Activated naive CD8-positive, alpha-beta T cell treated with anti-CD3 and anti-CD28 coated beads, Interleukin-2, amount 10 ng/mL, durations not matched to agents 7 days and 5 days (primary cell): ENCODE data around the gene GNAS. TPM values are rescaled to one million over a fixed set of nuclear protein-coding genes. Genes with fewer than 3 reads are reported as not detected.

Experiments
- ATAC-seq: fragments of 150-1000 bp; cut with Tn5 transposase; one replicate; pipeline ENCODE4 v1.10.0; 2021; ENCODE audit warnings: low read depth, moderate library complexity
- POLR2A ChIA-PET: fragments of 350-600 bp; sonication (Branson Sonifier 250); formaldehyde crosslinking; loops from one replicate; lab custom pipeline; 2021; ENCODE audit warnings: antibody characterized with exemption; lab: Charles Lee
- DNase-seq: peaks from one replicate; pipeline ENCODE4 v3.0.0; 2021
- H3K27ac Mint-ChIP-seq: one replicate; pipeline ENCODE4 v1.8.0; 2022; ENCODE audit warnings: mild to moderate bottlenecking, mixed read lengths
- H3K27me3 Mint-ChIP-seq: one replicate; pipeline ENCODE4 v1.8.0; 2022; ENCODE audit warnings: mild to moderate bottlenecking, moderate library complexity, mixed read lengths
- H3K36me3 Mint-ChIP-seq: one replicate; pipeline ENCODE4 v1.8.0; 2021; ENCODE audit warnings: mild to moderate bottlenecking, mixed read lengths
- H3K4me1 Mint-ChIP-seq: one replicate; pipeline ENCODE4 v1.8.0; 2021; ENCODE audit warnings: mixed read lengths
- H3K4me3 Mint-ChIP-seq: one replicate; pipeline ENCODE4 v1.8.0; 2022; ENCODE audit warnings: mild to moderate bottlenecking, moderate library complexity, mixed read lengths
- H3K9me3 Mint-ChIP-seq: one replicate; pipeline ENCODE4 v1.8.0; 2021; ENCODE audit warnings: mixed read lengths
- total RNA-seq, 2 experiments: library from RNA; stranded (reverse); gene quantifications; one replicate each; pipeline ENCODE4 v1.2.3, GENCODE V29; 2021

The GNAS gene
- total RNA-seq, 2 experiments from 2014 or later, result 912 to 979 TPM

GRCh38 chr20:58868795-58869194 lies 16.3 kb downstream of the GNAS start:
- no peak for DNase-seq
- Mint-ChIP-seq H3K4me3 (no peak overlapping the region), H3K27ac (no peak overlapping the region), H3K9me3 (no peaks in the 10 kb centered on the region), H3K36me3 (no peaks in the 10 kb centered on the region), H3K4me1 (peaks cover 17% of the 10 kb centered on the region), H3K27me3 (peaks cover 21% of the 10 kb centered on the region)
- POLR2A ChIA-PET, result no interaction called here
- ATAC-seq, result no peak

- Mint-ChIP-seq H3K27ac (no peak overlapping the region), H3K36me3 (no peaks in the 10 kb centered on the region), H3K4me3 (no peak overlapping the region), H3K4me1 (peaks cover 17% of the 10 kb centered on the region), H3K27me3 (peaks cover 21% of the 10 kb centered on the region), H3K9me3 (no peaks in the 10 kb centered on the region)
- POLR2A ChIA-PET, result interaction anchor here (1.0 kb wide), 1 partner anchor 219 kb away, joined by 4 read pairs; the partner anchor contains the start of gene STX16
- ATAC-seq (no peak), DNase-seq (no peak)
Measured at GRCh38 chr20:58869662-58870227, 17.2 kb downstream of the GNAS start.

GRCh38 chr20:58870293-58871014 lies 17.9 kb downstream of the GNAS start:
- Mint-ChIP-seq H3K4me1 (peaks cover 17% of the 10 kb centered on the region), H3K9me3 (no peaks in the 10 kb centered on the region), H3K4me3 (no peak overlapping the region), H3K27ac (no peak overlapping the region), H3K27me3 (peaks cover 21% of the 10 kb centered on the region), H3K36me3 (no peaks in the 10 kb centered on the region)
- peak; percentile 52 for DNase-seq
- POLR2A ChIA-PET, result interaction anchor here (1.0 kb wide), 1 partner anchor 219 kb away, joined by 4 read pairs; the partner anchor contains the start of gene STX16
- peak; percentile 68 for ATAC-seq

GRCh38 chr20:58871533-58872102 lies 19.1 kb downstream of the GNAS start:
- Mint-ChIP-seq H3K9me3 (no peaks in the 10 kb centered on the region), H3K36me3 (no peaks in the 10 kb centered on the region), H3K4me1 (peaks cover 17% of the 10 kb centered on the region), H3K27ac (no peak overlapping the region), H3K27me3 (peaks cover 21% of the 10 kb centered on the region), H3K4me3 (no peak overlapping the region)
- ATAC-seq (no peak), DNase-seq (no peak)
- POLR2A ChIA-PET, result interaction anchor here (0.6 to 1.3 kb wide), 2 partner anchors 36 to 323 kb away, joined by 3 read pairs; no protein-coding TSS in a partner anchor

- DNase-seq (no peak), ATAC-seq (no peak)
- H3K9me3 Mint-ChIP-seq, result no peaks in the 10 kb centered on the region
- no peaks in the 10 kb centered on the region for H3K36me3 Mint-ChIP-seq
- POLR2A ChIA-PET, result no interaction called here
- H3K27me3 Mint-ChIP-seq, result peaks cover 2% of the 10 kb centered on the region
- no peak overlapping the region for H3K27ac Mint-ChIP-seq
- no peak overlapping the region for H3K4me3 Mint-ChIP-seq
- peaks cover 36% of the 10 kb centered on the region for H3K4me1 Mint-ChIP-seq
Measured at GRCh38 chr20:58874469-58874868, 22.0 kb downstream of the GNAS start.

- POLR2A ChIA-PET, result interaction anchor here (0.6 kb wide), 1 partner anchor 63 kb away, joined by 4 read pairs; no protein-coding TSS in a partner anchor
- H3K9me3 Mint-ChIP-seq, result no peaks in the 10 kb centered on the region
- H3K4me1 Mint-ChIP-seq, result peaks cover 39% of the 10 kb centered on the region
- H3K27me3 Mint-ChIP-seq, result peaks cover 2% of the 10 kb centered on the region
- DNase-seq, result no peak
- no peak overlapping the region for H3K27ac Mint-ChIP-seq
- H3K4me3 Mint-ChIP-seq, result no peak overlapping the region
- no peak for ATAC-seq
- H3K36me3 Mint-ChIP-seq, result no peaks in the 10 kb centered on the region
Measured at GRCh38 chr20:58875111-58875510, 22.6 kb downstream of the GNAS start.

- Mint-ChIP-seq H3K4me1 (peaks cover 38% of the 10 kb centered on the region), H3K27ac (no peak overlapping the region), H3K4me3 (no peak overlapping the region), H3K9me3 (no peaks in the 10 kb centered on the region), H3K36me3 (no peaks in the 10 kb centered on the region), H3K27me3 (peaks cover 2% of the 10 kb centered on the region)
- ATAC-seq (no peak), DNase-seq (no peak)
- POLR2A ChIA-PET, result no interaction called here
Measured at GRCh38 chr20:58875541-58876134, 23.1 kb downstream of the GNAS start.

GRCh38 chr20:58876437-58876836 lies 23.9 kb downstream of the GNAS start:
- POLR2A ChIA-PET, result interaction anchor here (1.1 to 2.2 kb wide), 2 partner anchors 15 to 156 kb away, joined by 5 to 8 read pairs; partner anchors contain the start of gene ATP5F1E
- no peaks in the 10 kb centered on the region for H3K36me3 Mint-ChIP-seq
- peaks cover 35% of the 10 kb centered on the region for H3K4me1 Mint-ChIP-seq
- H3K27me3 Mint-ChIP-seq, result peaks cover under 1% of the 10 kb centered on the region
- no peak overlapping the region for H3K27ac Mint-ChIP-seq
- ATAC-seq (no peak), DNase-seq (no peak)
- no peak overlapping the region for H3K4me3 Mint-ChIP-seq
- no peaks in the 10 kb centered on the region for H3K9me3 Mint-ChIP-seq

GRCh38 chr20:58877050-58877975 lies 24.8 kb downstream of the GNAS start:
- ATAC-seq (peak; percentile 8), DNase-seq (no peak)
- H3K4me3 Mint-ChIP-seq, result peak overlapping the region; percentile 51
- H3K36me3 Mint-ChIP-seq, result no peaks in the 10 kb centered on the region
- H3K27me3 Mint-ChIP-seq, result no peaks in the 10 kb centered on the region
- H3K4me1 Mint-ChIP-seq, result peaks cover 35% of the 10 kb centered on the region
- POLR2A ChIA-PET, result interaction anchor here (1.1 to 2.2 kb wide), 3 partner anchors 11 to 155 kb away, joined by 5 to 8 read pairs (median 5); partner anchors contain the start of gene ATP5F1E
- H3K9me3 Mint-ChIP-seq, result no peaks in the 10 kb centered on the region
- H3K27ac Mint-ChIP-seq, result peak overlapping the region; percentile 75

- ATAC-seq, result peak; percentile 96
- Mint-ChIP-seq H3K4me1 (peaks cover 28% of the 10 kb centered on the region), H3K9me3 (no peaks in the 10 kb centered on the region), H3K4me3 (peak overlapping the region; percentile 51), H3K27me3 (no peaks in the 10 kb centered on the region), H3K36me3 (no peaks in the 10 kb centered on the region), H3K27ac (peak overlapping the region; percentile 75)
- POLR2A ChIA-PET, result interaction anchor here (1.3 to 3.1 kb wide), 3 partner anchors 11 to 154 kb away, joined by 5 to 11 read pairs (median 8); partner anchors contain the start of gene ATP5F1E
- DNase-seq, result no peak
Measured at GRCh38 chr20:58877976-58878360, 25.5 kb downstream of the GNAS start.

- H3K4me3 Mint-ChIP-seq, result peak overlapping the region; percentile 51
- H3K27ac Mint-ChIP-seq, result peak overlapping the region; percentile 75
- no peaks in the 10 kb centered on the region for H3K36me3 Mint-ChIP-seq
- ATAC-seq (no peak), DNase-seq (no peak)
- POLR2A ChIA-PET, result interaction anchor here (2.2 to 3.1 kb wide), 2 partner anchors 11 to 154 kb away, joined by 8 to 11 read pairs; partner anchors contain the start of gene ATP5F1E
- no peaks in the 10 kb centered on the region for H3K27me3 Mint-ChIP-seq
- H3K9me3 Mint-ChIP-seq, result no peaks in the 10 kb centered on the region
- peaks cover 27% of the 10 kb centered on the region for H3K4me1 Mint-ChIP-seq
Measured at GRCh38 chr20:58878399-58878798, 25.9 kb downstream of the GNAS start.

- Mint-ChIP-seq H3K27me3 (no peaks in the 10 kb centered on the region), H3K4me3 (no peak overlapping the region), H3K27ac (no peak overlapping the region), H3K9me3 (no peaks in the 10 kb centered on the region), H3K4me1 (peaks cover 27% of the 10 kb centered on the region), H3K36me3 (no peaks in the 10 kb centered on the region)
- POLR2A ChIA-PET, result interaction anchor here (1.5 to 3.1 kb wide), 2 partner anchors 9 to 152 kb away, joined by 3 to 11 read pairs; partner anchors contain the start of gene ATP5F1E
- ATAC-seq, result no peak
- no peak for DNase-seq
Measured at GRCh38 chr20:58880441-58880840, 27.9 kb downstream of the GNAS start.
